Stomach smooth muscle (tissue), 2 donors: ENCODE data around the gene SNRPD3.
A peak's percentile ranks its signal among the peaks of the same experiment; 100 is the strongest.

Experiments
- H3K27ac ChIP-seq: one replicate; pipeline ENCODE4 v1.7.0; 2013; ENCODE audit warnings: mild to moderate bottlenecking, low read length, inconsistent platforms
- H3K27me3 ChIP-seq, 2 donors: one replicate each; pipeline ENCODE4 v1.7.0; 2013; ENCODE audit warnings: low read length in 2 of 2; ENCODE audit not compliant: insufficient read depth in 2 of 2, control insufficient read depth in 1 of 2
- H3K36me3 ChIP-seq, 2 donors: one replicate each; pipeline ENCODE4 v1.7.0; 2013; ENCODE audit warnings: low read length in 2 of 2; ENCODE audit not compliant: control insufficient read depth in 2 of 2, insufficient read depth in 2 of 2
- H3K4me1 ChIP-seq: one replicate; pipeline ENCODE4 v1.7.0; 2013; ENCODE audit warnings: low read length; ENCODE audit not compliant: control insufficient read depth, insufficient read depth
- H3K4me3 ChIP-seq, 2 donors: one replicate each; pipeline ENCODE4 v1.7.0; 2013; ENCODE audit warnings: low read length in 2 of 2
- H3K9ac ChIP-seq, 2 donors: one replicate each; pipeline ENCODE4 v1.7.0; 2013; ENCODE audit warnings: low read length in 2 of 2, mild to moderate bottlenecking in 1 of 2
- H3K9me3 ChIP-seq, 2 donors: one replicate each; pipeline ENCODE4 v1.7.0; 2013; ENCODE audit warnings: low read length in 2 of 2; ENCODE audit not compliant: control insufficient read depth in 2 of 2
- donor health status: healthy.
- donor health status: Pancreatic carcinoma.

The SNRPD3 gene

GRCh38 chr22:24535348-24535747 is 20.5 kb upstream of the SNRPD3 start:
- H3K9ac ChIP-seq = no peak overlapping the region
- no peaks in the 10 kb centered on the region for H3K9me3 ChIP-seq
- peaks cover 5 to 8% of the 10 kb centered on the region in 2 donors for H3K36me3 ChIP-seq
- no peak overlapping the region for H3K4me3 ChIP-seq
- no peak overlapping the region for H3K27ac ChIP-seq
- no peaks in the 10 kb centered on the region for H3K27me3 ChIP-seq
- no peaks in the 10 kb centered on the region for H3K4me1 ChIP-seq

DNA sequence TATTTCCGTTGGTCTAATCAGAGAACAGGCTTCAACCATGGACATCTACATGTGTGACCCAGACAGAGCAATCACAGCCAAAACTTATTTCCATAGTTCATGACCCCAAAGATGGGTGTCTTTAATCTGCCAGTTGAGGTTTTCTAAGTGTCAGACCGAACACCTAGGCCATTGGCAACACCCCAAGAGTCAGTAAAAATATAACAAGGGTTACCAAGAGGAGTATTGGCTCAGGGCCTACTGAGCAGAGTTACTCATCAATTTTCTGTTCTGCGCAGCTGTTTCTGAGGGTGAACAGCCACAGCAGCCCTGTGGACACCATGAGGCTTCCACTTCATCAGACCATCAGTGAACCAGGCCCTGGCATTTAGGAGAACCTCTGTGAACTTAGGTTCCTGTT is 19.7 kb upstream of the SNRPD3 start:
- no peaks in the 10 kb centered on the region for H3K9me3 ChIP-seq
- no peaks in the 10 kb centered on the region for H3K27me3 ChIP-seq
- H3K36me3 ChIP-seq = peaks cover 12 to 14% of the 10 kb centered on the region in 2 donors
- H3K27ac ChIP-seq = no peak overlapping the region
- no peak overlapping the region for H3K9ac ChIP-seq
- no peaks in the 10 kb centered on the region for H3K4me1 ChIP-seq
- no peak overlapping the region for H3K4me3 ChIP-seq

DNA sequence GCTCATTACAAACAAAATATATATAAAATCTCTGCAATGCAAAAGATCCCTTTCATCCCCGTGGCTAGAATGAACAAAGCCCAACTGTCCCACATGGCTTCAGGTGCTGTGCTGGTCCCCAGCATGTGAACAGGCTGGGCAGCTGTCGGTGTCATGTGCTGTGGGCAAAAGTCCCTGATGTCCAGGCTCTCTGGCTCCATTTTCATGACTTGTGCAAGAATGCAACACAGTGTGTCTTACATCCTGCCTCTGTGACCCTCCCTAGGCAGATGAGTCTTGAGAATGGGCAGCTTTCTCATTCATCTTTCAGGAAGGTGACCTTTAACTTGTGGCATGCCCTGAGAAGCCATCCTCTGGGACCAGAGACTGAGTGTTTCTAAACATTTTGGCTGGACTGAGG is 15.3 kb upstream of the SNRPD3 start:
- Histone ChIP-seq H3K4me1 (peaks cover 29% of the 10 kb centered on the region), H3K36me3 (peaks cover 35 to 43% of the 10 kb centered on the region in 2 donors), H3K27ac (no peak overlapping the region), H3K4me3 (no peak overlapping the region), H3K27me3 (no peaks in the 10 kb centered on the region), H3K9ac (no peak overlapping the region), H3K9me3 (no peaks in the 10 kb centered on the region)

DNA sequence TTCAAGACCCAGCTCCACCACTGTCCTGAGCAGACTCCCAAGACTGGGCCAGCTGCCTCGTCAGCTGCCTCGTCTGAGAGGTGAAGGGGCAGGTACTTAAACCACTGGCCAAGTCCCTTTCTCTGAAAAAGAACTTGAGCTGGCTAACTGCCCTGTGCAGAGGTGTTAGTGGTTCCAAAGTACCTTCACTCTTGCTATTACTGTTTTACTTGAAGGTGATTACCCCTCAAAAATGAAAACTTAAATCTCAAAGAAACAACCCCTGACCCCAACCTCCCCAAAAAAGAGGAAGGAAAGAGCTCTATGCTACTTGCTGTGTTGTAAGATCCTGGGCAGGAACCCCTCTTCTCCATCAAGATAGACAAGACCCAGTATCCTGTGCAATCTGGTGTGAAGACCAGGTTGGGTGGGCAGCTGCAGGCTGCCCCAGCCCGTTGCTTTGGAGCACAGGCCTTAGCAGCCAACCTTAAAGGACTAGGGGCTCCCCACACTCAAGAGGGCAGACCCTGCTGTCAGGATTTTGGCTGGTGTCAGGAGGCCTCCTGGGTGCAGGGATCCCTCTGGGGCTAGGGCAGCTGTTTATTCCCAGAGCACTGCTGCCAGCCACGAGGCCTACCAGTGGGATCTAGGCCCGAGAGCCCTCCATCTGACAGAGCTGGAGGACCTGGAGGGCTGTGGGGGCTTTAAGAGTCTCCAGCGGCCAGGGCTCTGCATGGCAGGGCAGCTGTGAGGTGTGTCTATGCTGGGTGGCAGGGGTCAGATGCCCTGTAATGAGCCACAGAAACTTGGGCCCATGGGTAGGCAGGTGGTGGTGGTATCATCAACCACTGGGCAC is 13.9 kb upstream of the SNRPD3 start:
- H3K9me3 ChIP-seq = no peaks in the 10 kb centered on the region
- H3K4me1 ChIP-seq = peaks cover 31% of the 10 kb centered on the region
- peaks cover 41 to 49% of the 10 kb centered on the region in 2 donors for H3K36me3 ChIP-seq
- no peak overlapping the region for H3K4me3 ChIP-seq
- H3K27ac ChIP-seq = peak overlapping the region; percentile 49
- H3K9ac ChIP-seq = no peak overlapping the region
- H3K27me3 ChIP-seq = no peaks in the 10 kb centered on the region

DNA sequence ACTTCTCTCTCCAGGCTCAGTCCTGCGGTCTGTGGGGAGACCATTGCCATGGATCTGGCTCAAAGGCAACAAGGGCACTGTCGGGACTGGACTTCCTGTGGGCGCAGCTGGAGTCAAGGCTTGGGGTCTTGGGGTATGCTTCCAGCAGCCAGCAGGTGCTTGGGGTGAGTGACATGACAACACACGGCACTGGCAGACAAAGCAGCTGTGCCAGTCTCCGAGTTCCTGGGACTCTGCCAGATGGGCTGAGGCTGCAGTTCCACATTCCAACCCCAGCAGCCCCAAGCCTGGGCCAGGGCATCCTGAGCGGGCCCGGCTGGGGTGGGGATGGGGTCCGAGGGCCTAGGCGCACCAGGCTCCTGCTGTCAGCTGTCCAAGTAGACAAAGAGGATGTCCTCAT is 13.2 kb upstream of the SNRPD3 start:
- Histone ChIP-seq H3K36me3 (peaks cover 49 to 56% of the 10 kb centered on the region in 2 donors), H3K27ac (peak overlapping the region; percentile 49), H3K4me3 (no peak overlapping the region), H3K4me1 (peaks cover 31% of the 10 kb centered on the region), H3K9ac (peak overlapping the region in 1 of 2 donors; percentile 36), H3K9me3 (no peaks in the 10 kb centered on the region), H3K27me3 (no peaks in the 10 kb centered on the region)

GRCh38 chr22:24543185-24543601 is 12.6 kb upstream of the SNRPD3 start:
- Histone ChIP-seq H3K36me3 (peaks cover 54 to 62% of the 10 kb centered on the region in 2 donors), H3K9ac (peak overlapping the region in 1 of 2 donors; percentile 36), H3K27ac (peak overlapping the region; percentile 49), H3K9me3 (no peaks in the 10 kb centered on the region), H3K4me1 (peaks cover 31% of the 10 kb centered on the region), H3K27me3 (no peaks in the 10 kb centered on the region), H3K4me3 (no peak overlapping the region)

DNA sequence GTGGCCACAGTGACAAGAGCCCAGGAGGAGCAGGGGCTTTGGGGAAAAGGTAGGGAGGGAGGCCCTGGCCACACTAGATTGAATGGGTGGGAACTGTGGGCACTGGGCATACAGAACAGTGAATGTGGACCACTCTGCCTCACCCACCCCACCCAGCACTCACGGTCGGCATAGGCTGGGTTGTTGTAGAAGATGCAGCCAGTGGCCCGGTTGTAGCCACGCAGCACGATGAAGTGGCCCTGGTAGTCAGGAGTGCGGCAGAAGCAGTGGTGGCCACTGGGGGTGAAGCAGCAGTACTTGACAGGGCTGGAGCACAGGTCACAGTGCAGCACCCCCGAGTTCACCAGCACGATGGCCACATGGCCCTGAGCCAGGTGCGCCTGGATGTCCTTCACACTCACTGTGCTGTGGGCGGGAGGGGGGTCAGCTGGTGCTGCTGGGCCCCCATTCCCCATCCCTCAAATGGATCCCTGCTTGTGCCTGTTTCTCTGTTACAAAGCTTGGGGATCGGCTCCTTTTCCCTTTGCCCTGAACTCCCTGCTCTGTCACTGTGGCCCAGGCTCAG is 12.0 kb upstream of the SNRPD3 start:
- Histone ChIP-seq H3K27me3 (no peaks in the 10 kb centered on the region), H3K4me1 (peaks cover 32% of the 10 kb centered on the region), H3K9me3 (no peaks in the 10 kb centered on the region), H3K9ac (no peak overlapping the region), H3K27ac (peak overlapping the region; percentile 67), H3K36me3 (peaks cover 57 to 64% of the 10 kb centered on the region in 2 donors), H3K4me3 (no peak overlapping the region)

DNA sequence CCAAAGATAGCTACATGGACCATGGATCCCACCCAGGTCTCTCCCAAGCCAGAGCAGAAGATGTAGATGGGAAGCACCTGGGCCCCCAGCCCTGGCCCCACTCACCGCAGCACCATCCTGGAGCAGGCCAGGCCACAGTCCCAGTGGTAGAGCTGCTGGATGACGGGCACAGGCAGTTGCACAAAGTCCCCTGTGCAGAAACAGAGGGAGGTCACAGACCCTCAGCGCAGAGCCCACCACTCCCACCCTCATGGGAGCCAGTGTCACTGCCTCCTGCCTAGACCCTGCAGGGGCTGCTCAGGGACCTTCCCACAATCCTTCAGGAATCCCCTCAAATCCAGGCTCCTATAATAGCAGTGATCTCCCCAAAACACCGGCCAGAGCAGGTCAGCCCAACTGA is 7.0 kb upstream of the SNRPD3 start:
- H3K9me3 ChIP-seq = no peaks in the 10 kb centered on the region
- H3K27me3 ChIP-seq = no peaks in the 10 kb centered on the region
- H3K27ac ChIP-seq = no peak overlapping the region
- H3K9ac ChIP-seq = no peak overlapping the region
- peaks cover 47% of the 10 kb centered on the region for H3K4me1 ChIP-seq
- H3K4me3 ChIP-seq = no peak overlapping the region
- H3K36me3 ChIP-seq = peaks cover 28 to 29% of the 10 kb centered on the region in 2 donors

GRCh38 chr22:24550028-24550901 is 5.5 kb upstream of the SNRPD3 start:
- no peak overlapping the region for H3K4me3 ChIP-seq
- peaks cover 24% of the 10 kb centered on the region in 2 donors for H3K36me3 ChIP-seq
- no peaks in the 10 kb centered on the region for H3K27me3 ChIP-seq
- no peak overlapping the region for H3K27ac ChIP-seq
- H3K9me3 ChIP-seq = no peaks in the 10 kb centered on the region
- H3K4me1 ChIP-seq = peaks cover 42% of the 10 kb centered on the region
- H3K9ac ChIP-seq = no peak overlapping the region

GRCh38 chr22:24550902-24551435 is 4.8 kb upstream of the SNRPD3 start:
- Histone ChIP-seq H3K27ac (no peak overlapping the region), H3K9ac (no peak overlapping the region), H3K4me3 (no peak overlapping the region), H3K9me3 (no peaks in the 10 kb centered on the region), H3K4me1 (peaks cover 37% of the 10 kb centered on the region), H3K36me3 (peaks cover 24% of the 10 kb centered on the region in 2 donors), H3K27me3 (no peaks in the 10 kb centered on the region)
